ENCODE results near the gene PCSK9. TPM values are rescaled to one million over a fixed set of nuclear protein-coding genes. Genes with fewer than 3 reads are reported as not detected.

The PCSK9 gene
- total RNA-seq, 4 donors from 2014 or later, result 0.44 to 4.3 (median 2.5) TPM

- Histone ChIP-seq H3K4me3 (no peak overlapping the region), H3K4me1 (peaks cover 0 to 14% (median 0%) of the 10 kb centered on the region in 4 donors), H3K27ac (no peak overlapping the region), H3K36me3 (no peaks in the 10 kb centered on the region), H3K9me3 (no peaks in the 10 kb centered on the region), H3K27me3 (peaks cover 0 to 36% of the 10 kb centered on the region in 2 donors)
- WGBS, 2 donors, result 79 to 93% methylated on average over 8 to 9 of the region's 9 CpGs
- TF ChIP-seq POLR2A (IDR thresholded peaks at IDR 0.05), result no peak
- no peak for TF ChIP-seq EP300 (IDR thresholded peaks at IDR 0.05)
- TF ChIP-seq CTCF (IDR thresholded peaks at IDR 0.05), result no peak
- no peak for DNase-seq (ENCODE audit: low spot score in 2 of 2)
Measured at GRCh38 chr1:55043726-55044125, 4.4 kb downstream of the PCSK9 start.

- no peak overlapping the region for H3K27ac ChIP-seq
- no peak for DNase-seq (ENCODE audit: low spot score in 2 of 2)
- no peaks in the 10 kb centered on the region for H3K36me3 ChIP-seq
- H3K4me3 ChIP-seq, result no peak overlapping the region
- H3K9me3 ChIP-seq, result no peaks in the 10 kb centered on the region
- peaks cover 0 to 26% of the 10 kb centered on the region in 2 donors for H3K27me3 ChIP-seq
- TF ChIP-seq CTCF (IDR thresholded peaks at IDR 0.05), result no peak
- TF ChIP-seq EP300 (IDR thresholded peaks at IDR 0.05), result no peak
- no peak for TF ChIP-seq POLR2A (IDR thresholded peaks at IDR 0.05)
- peaks cover 0 to 4% (median 0%) of the 10 kb centered on the region in 4 donors for H3K4me1 ChIP-seq
- WGBS, 2 donors, result 79 to 85% methylated on average over 15 of the region's 15 CpGs
Measured at GRCh38 chr1:55044617-55045397, 5.5 kb downstream of the PCSK9 start.

GRCh38 chr1:55045430-55045829 is 6.1 kb downstream of the PCSK9 start:
- WGBS, 2 donors, result 92 to 96% methylated on average over 10 of the region's 10 CpGs

GRCh38 chr1:55046871-55047270 is 7.5 kb downstream of the PCSK9 start:
- peaks cover 0 to 5% of the 10 kb centered on the region in 2 donors for H3K27me3 ChIP-seq
- WGBS, 2 donors, result 74 to 83% methylated on average over 4 of the region's 4 CpGs

More at GRCh38 chr1:55045430-55045829, 6.1 kb downstream of the PCSK9 start:
- TF ChIP-seq POLR2A (IDR thresholded peaks at IDR 0.05) (no peak), EP300 (IDR thresholded peaks at IDR 0.05) (no peak)
- Histone ChIP-seq H3K4me3 (no peak overlapping the region), H3K4me1 (no peaks in the 10 kb centered on the region), H3K27me3 (peaks cover 0 to 19% of the 10 kb centered on the region in 2 donors), H3K27ac (no peak overlapping the region), H3K9me3 (no peaks in the 10 kb centered on the region), H3K36me3 (no peaks in the 10 kb centered on the region)
- DNase-seq (ENCODE audit: low spot score in 2 of 2), result no peak

GRCh38 chr1:55047611-55048010 is 8.3 kb downstream of the PCSK9 start:
- no peak overlapping the region for H3K4me3 ChIP-seq
- 88 to 100% methylated on average over 3 of the region's 3 CpGs for WGBS, 2 donors
- H3K27me3 ChIP-seq, result no peaks in the 10 kb centered on the region
- TF ChIP-seq EP300 (IDR thresholded peaks at IDR 0.05) (no peak), POLR2A (IDR thresholded peaks at IDR 0.05) (no peak), CTCF (IDR thresholded peaks at IDR 0.05) (no peak)
- no peaks in the 10 kb centered on the region for H3K4me1 ChIP-seq
- DNase-seq (ENCODE audit: low spot score in 2 of 2), result no peak
- H3K36me3 ChIP-seq, result no peaks in the 10 kb centered on the region
- H3K9me3 ChIP-seq, result no peaks in the 10 kb centered on the region
- no peak overlapping the region for H3K27ac ChIP-seq

More at GRCh38 chr1:55046871-55047270, 7.5 kb downstream of the PCSK9 start:
- no peaks in the 10 kb centered on the region for H3K36me3 ChIP-seq
- no peaks in the 10 kb centered on the region for H3K4me1 ChIP-seq
- no peak overlapping the region for H3K27ac ChIP-seq
- DNase-seq (ENCODE audit: low spot score in 2 of 2), result no peak
- H3K4me3 ChIP-seq, result no peak overlapping the region
- H3K9me3 ChIP-seq, result no peaks in the 10 kb centered on the region
- TF ChIP-seq POLR2A (IDR thresholded peaks at IDR 0.05), result no peak
- TF ChIP-seq EP300 (IDR thresholded peaks at IDR 0.05), result no peak
- no peak for TF ChIP-seq CTCF (IDR thresholded peaks at IDR 0.05)
